ENCODE data around the gene SLFN5.
"Not testable (repeated sequence)": the region's sequence is repeated elsewhere in the genome, so short reads cannot be mapped to it uniquely, and the experiment has no call there.

Gene SLFN5

GRCh38 chr17:35242805-35243560 lies at the start of gene SLFN5:
Gene SLFN5 (plus strand): TSS chr17:35243072. CDS start chr17:35258691, 15,619 bp downstream.
- DNase-seq = peak; percentile 87
- in situ Hi-C loops (cut with MboI; ENCODE audit: low pct_unique_long_range_greater_than_20kb, low sequenced_read_pairs) = loop anchor here (25.0 kb wide), 1 partner anchor 94 kb away; no protein-coding TSS in a partner anchor

- in situ Hi-C loops (cut with MboI; ENCODE audit: low pct_unique_long_range_greater_than_20kb, low sequenced_read_pairs); DNase-seq: not testable (repeated sequence)
Measured at GRCh38 chr17:35194001-35194400, 48.9 kb upstream of the SLFN5 start, which contains the start of gene SLC35G3. Gene SLC35G3 (minus strand): TSS chr17:35194393. CDS start chr17:35194307, 86 bp downstream.

GRCh38 chr17:35195062-35195461 lies 47.8 kb upstream of the SLFN5 start:
- in situ Hi-C loops (cut with MboI; ENCODE audit: low pct_unique_long_range_greater_than_20kb, low sequenced_read_pairs); DNase-seq: not testable (repeated sequence)

- DNase-seq; in situ Hi-C loops (cut with MboI; ENCODE audit: low pct_unique_long_range_greater_than_20kb, low sequenced_read_pairs): not testable (repeated sequence)
Measured at GRCh38 chr17:35202582-35202981, 40.3 kb upstream of the SLFN5 start.

- in situ Hi-C loops (cut with MboI; ENCODE audit: low pct_unique_long_range_greater_than_20kb, low sequenced_read_pairs) = no loop called here
- DNase-seq = no peak
Measured at GRCh38 chr17:35210741-35211140, 32.1 kb upstream of the SLFN5 start.

- in situ Hi-C loops (cut with MboI; ENCODE audit: low pct_unique_long_range_greater_than_20kb, low sequenced_read_pairs) = no loop called here
Measured at GRCh38 chr17:35212668-35213067, 30.2 kb upstream of the SLFN5 start.

GRCh38 chr17:35213412-35213940 lies 29.4 kb upstream of the SLFN5 start:
- in situ Hi-C loops (cut with MboI; ENCODE audit: low pct_unique_long_range_greater_than_20kb, low sequenced_read_pairs) = no loop called here
- no peak for DNase-seq

More at GRCh38 chr17:35212668-35213067, 30.2 kb upstream of the SLFN5 start:
- DNase-seq = no peak

- peak; percentile 71 for DNase-seq
- in situ Hi-C loops (cut with MboI; ENCODE audit: low pct_unique_long_range_greater_than_20kb, low sequenced_read_pairs) = no loop called here
Measured at GRCh38 chr17:35214192-35214591, 28.7 kb upstream of the SLFN5 start.

GRCh38 chr17:35214631-35215273 lies 28.1 kb upstream of the SLFN5 start:
- no peak for DNase-seq
- in situ Hi-C loops (cut with MboI; ENCODE audit: low pct_unique_long_range_greater_than_20kb, low sequenced_read_pairs) = no loop called here

GRCh38 chr17:35217107-35217506 lies 25.8 kb upstream of the SLFN5 start:
- in situ Hi-C loops (cut with MboI; ENCODE audit: low pct_unique_long_range_greater_than_20kb, low sequenced_read_pairs) = no loop called here
- no peak for DNase-seq

GRCh38 chr17:35218915-35219314 lies 24.0 kb upstream of the SLFN5 start:
- in situ Hi-C loops (cut with MboI; ENCODE audit: low pct_unique_long_range_greater_than_20kb, low sequenced_read_pairs) = no loop called here
- DNase-seq = no peak

- in situ Hi-C loops (cut with MboI; ENCODE audit: low pct_unique_long_range_greater_than_20kb, low sequenced_read_pairs) = no loop called here
- DNase-seq = no peak
Measured at GRCh38 chr17:35222452-35222851, 20.4 kb upstream of the SLFN5 start.

GRCh38 chr17:35224436-35224835 lies 18.4 kb upstream of the SLFN5 start:
- in situ Hi-C loops (cut with MboI; ENCODE audit: low pct_unique_long_range_greater_than_20kb, low sequenced_read_pairs) = no loop called here
- no peak for DNase-seq

- in situ Hi-C loops (cut with MboI; ENCODE audit: low pct_unique_long_range_greater_than_20kb, low sequenced_read_pairs) = loop anchor here (25.0 kb wide), 1 partner anchor 110 kb away; no protein-coding TSS in a partner anchor
- no peak for DNase-seq
Measured at GRCh38 chr17:35227546-35227945, 15.3 kb upstream of the SLFN5 start.

- in situ Hi-C loops (cut with MboI; ENCODE audit: low pct_unique_long_range_greater_than_20kb, low sequenced_read_pairs) = loop anchor here (25.0 kb wide), 1 partner anchor 108 kb away; no protein-coding TSS in a partner anchor
- DNase-seq = no peak
Measured at GRCh38 chr17:35229638-35230037, 13.2 kb upstream of the SLFN5 start.

- DNase-seq = not testable (repeated sequence)
- in situ Hi-C loops (cut with MboI; ENCODE audit: low pct_unique_long_range_greater_than_20kb, low sequenced_read_pairs) = loop anchor here (25.0 kb wide), 1 partner anchor 103 kb away; no protein-coding TSS in a partner anchor
Measured at GRCh38 chr17:35234315-35234714, 8.6 kb upstream of the SLFN5 start.

GRCh38 chr17:35235289-35235688 lies 7.6 kb upstream of the SLFN5 start:
- in situ Hi-C loops (cut with MboI; ENCODE audit: low pct_unique_long_range_greater_than_20kb, low sequenced_read_pairs) = loop anchor here (25.0 kb wide), 1 partner anchor 102 kb away; no protein-coding TSS in a partner anchor
- no peak for DNase-seq

GRCh38 chr17:35235917-35236316 lies 7.0 kb upstream of the SLFN5 start:
- no peak for DNase-seq
- in situ Hi-C loops (cut with MboI; ENCODE audit: low pct_unique_long_range_greater_than_20kb, low sequenced_read_pairs) = loop anchor here (25.0 kb wide), 1 partner anchor 101 kb away; no protein-coding TSS in a partner anchor

GRCh38 chr17:35236821-35237220 lies 6.1 kb upstream of the SLFN5 start:
- in situ Hi-C loops (cut with MboI; ENCODE audit: low pct_unique_long_range_greater_than_20kb, low sequenced_read_pairs) = loop anchor here (25.0 kb wide), 1 partner anchor 100 kb away; no protein-coding TSS in a partner anchor
- no peak for DNase-seq

- in situ Hi-C loops (cut with MboI; ENCODE audit: low pct_unique_long_range_greater_than_20kb, low sequenced_read_pairs) = loop anchor here (25.0 kb wide), 1 partner anchor 98 kb away; no protein-coding TSS in a partner anchor
- DNase-seq = no peak
Measured at GRCh38 chr17:35238821-35239220, 4.1 kb upstream of the SLFN5 start.
